Endothelial cell of umbilical vein (primary cell): Measurements from ENCODE around the gene MTSS2. TPM values are rescaled to one million over a fixed set of nuclear protein-coding genes. Genes with fewer than 3 reads are reported as not detected.

Experiments
- BruUV-seq: library from RNA; stranded (reverse); fragments of 400-500 nt; replicated peaks from 2 replicates; lab custom pipeline; 2021; lab: Mats Ljungman, UMichigan
- CTCF ChIA-PET: fragments of 300-600, 350-600 bp; sonication (Branson Sonifier 250); formaldehyde crosslinking; loops from one replicate; lab custom pipeline; 2021; ENCODE audit warnings: antibody characterized with exemption, inconsistent platforms; lab: Charles Lee
- POLR2A ChIA-PET: fragments of 300-600, 350-600 bp; sonication (Branson Sonifier 250); formaldehyde crosslinking; loops from one replicate; lab custom pipeline; 2021; ENCODE audit warnings: antibody characterized with exemption, inconsistent platforms; lab: Charles Lee
- DNase-seq: peaks from one replicate; pipeline ENCODE4 v3.0.0-alpha.2; 2011; ENCODE audit warnings: low read depth, low spot score
- FAIRE-seq: peaks from 2 replicates; lab custom pipeline; 2011; peaks lifted over from hg19 to GRCh38; lab: Jason Lieb, UNC
- H2AFZ ChIP-seq: 2 replicates; pipeline ENCODE4 v1.6.0; 2012; ENCODE audit warnings: low read depth, low read length, control low read depth, inconsistent platforms
- H3K27ac ChIP-seq: 2 replicates; pipeline ENCODE4 v1.5.1; 2011; ENCODE audit warnings: low read depth, mild to moderate bottlenecking, control low read depth, low read length, moderate library complexity; ENCODE audit not compliant: insufficient read depth
- H3K27me3 ChIP-seq, 2 experiments: 2 replicates each; pipeline versions ENCODE4 v1.6.0 to v1.6.1; 2011; ENCODE audit warnings: low read length in 2 of 2, mixed read lengths in 1 of 2; ENCODE audit not compliant: control insufficient read depth in 2 of 2, insufficient read depth in 2 of 2
- H3K36me3 ChIP-seq, 2 experiments: 2 replicates in 1 of 2; 3 replicates in 1 of 2; pipeline ENCODE4 v1.5.1; 2011; ENCODE audit warnings: low read length in 2 of 2, mild to moderate bottlenecking in 1 of 2, moderate library complexity in 1 of 2; ENCODE audit not compliant: control insufficient read depth in 2 of 2, insufficient read depth in 2 of 2; ENCODE audit errors: extremely low read depth in 1 of 2
- H3K4me1 ChIP-seq: 3 replicates; pipeline ENCODE4 v1.5.1; 2011; ENCODE audit warnings: mild to moderate bottlenecking, low read length; ENCODE audit not compliant: control insufficient read depth, insufficient read depth; ENCODE audit errors: extremely low read depth
- H3K4me2 ChIP-seq: 2 replicates; pipeline ENCODE4 v1.6.1; 2011; ENCODE audit warnings: low read length, control low read depth, mixed read lengths; ENCODE audit not compliant: insufficient read depth
- H3K4me3 ChIP-seq, 3 experiments: fragments of 200-600 bp in 1 of 3; sonication (generic), shearing (Covaris generic) in 1 of 3; replicated peaks in 1 of 3; 2 replicates each; pipeline ENCODE4 v1.5.1; 2011 to 2016; ENCODE audit warnings: control low read depth in 3 of 3, low read length in 3 of 3, mild to moderate bottlenecking in 2 of 3, inconsistent platforms in 1 of 3, low read depth in 1 of 3, moderate library complexity in 1 of 3; ENCODE audit not compliant: insufficient read depth in 1 of 3
- H3K79me2 ChIP-seq: 2 replicates; pipeline ENCODE4 v1.6.0; 2012; ENCODE audit warnings: low read length, inconsistent platforms; ENCODE audit not compliant: control insufficient read depth, insufficient read depth
- H3K9ac ChIP-seq: replicated peaks from 2 replicates; pipeline ENCODE3; 2011; ENCODE audit warnings: low read length, control low read depth; ENCODE audit not compliant: insufficient read depth; ENCODE audit errors: extremely low read depth
- H3K9me1 ChIP-seq: replicated peaks from 3 replicates; pipeline ENCODE4 v1.6.0; 2011; ENCODE audit warnings: mild to moderate bottlenecking, low read length; ENCODE audit not compliant: control insufficient read depth, insufficient read depth; ENCODE audit errors: extremely low read depth
- H3K9me3 ChIP-seq: replicated peaks from 2 replicates; pipeline ENCODE4 v1.5.1; 2012; ENCODE audit warnings: low read length, inconsistent platforms; ENCODE audit not compliant: control insufficient read depth, insufficient read depth
- H4K20me1 ChIP-seq: replicated peaks from 2 replicates; pipeline ENCODE3; 2011; ENCODE audit warnings: mild to moderate bottlenecking, low read length; ENCODE audit not compliant: control insufficient read depth, insufficient read depth; ENCODE audit errors: extremely low read depth
- CTCF ChIP-seq, 2 donors: IDR thresholded peaks; 1 replicate in 1 of 2; 2 replicates in 1 of 2; pipeline ENCODE4 v1.5.1; 2011; ENCODE audit warnings: low read length in 2 of 2, mild to moderate bottlenecking in 2 of 2, moderate library complexity in 2 of 2, control low read depth in 1 of 2, inconsistent platforms in 1 of 2, low read depth in 1 of 2; ENCODE audit not compliant: insufficient read depth in 1 of 2; ENCODE audit errors: extremely low read depth in 1 of 2
- EZH2 ChIP-seq: IDR thresholded peaks from 2 replicates; pipeline ENCODE4 v1.6.1; 2012; ENCODE audit warnings: borderline replicate concordance, low read depth, mild to moderate bottlenecking, moderate library complexity, low read length, inconsistent platforms; ENCODE audit not compliant: severe bottlenecking
- FOS ChIP-seq: IDR thresholded peaks from 2 replicates; pipeline ENCODE4 v1.6.1; 2011; ENCODE audit warnings: mild to moderate bottlenecking, low read length, moderate library complexity, borderline replicate concordance; ENCODE audit not compliant: insufficient read depth
- GATA2 ChIP-seq: IDR thresholded peaks from 2 replicates; pipeline ENCODE4 v1.7.0; 2011; ENCODE audit warnings: low read depth, mild to moderate bottlenecking, moderate library complexity, mixed read lengths, low read length; ENCODE audit not compliant: insufficient read length, insufficient read depth
- JUN ChIP-seq: IDR thresholded peaks from 2 replicates; pipeline ENCODE4 v1.6.1; 2011; ENCODE audit warnings: borderline replicate concordance, low read depth; ENCODE audit not compliant: insufficient read length, insufficient read depth
- MYC ChIP-seq: IDR thresholded peaks from one replicate; pipeline ENCODE4 v1.6.1; 2011; ENCODE audit warnings: mild to moderate bottlenecking, low read depth, low read length
- POLR2A ChIP-seq: IDR thresholded peaks from 2 replicates; pipeline ENCODE4 v1.6.1; 2012; ENCODE audit warnings: low read depth, mild to moderate bottlenecking, control low read depth, low read length
- POLR2AphosphoS5 ChIP-seq: IDR thresholded peaks from 2 replicates; pipeline ENCODE4 v1.6.1; 2012; ENCODE audit warnings: low read depth, mild to moderate bottlenecking, control low read depth, low read length, moderate library complexity; ENCODE audit not compliant: insufficient read depth
- dilution Hi-C: fragments of 300-500 bp; cut with MboI; formaldehyde crosslinking; loops from one replicate; pipeline ENCODE4 v1.15.0; 2019; ENCODE audit warnings: low sequenced_read_pairs; ENCODE audit not compliant: extremely low pct_ligation_motif_present
- intact Hi-C: fragments of 100-400 bp; cut with micrococcal nuclease; formaldehyde crosslinking; loops from one replicate; pipeline ENCODE4 v1.10.0; 2022
- polyA plus RNA-seq, 4 experiments: library from polyadenylated mRNA; depleted of rRNA in 3 of 4; stranded (reverse) in 3 of 4; unstranded in 1 of 4; fragments of >200 nt; gene quantifications; 2 replicates each; pipeline versions ENCODE4 v1.2.1 to v1.2.3, GENCODE V29; 2011 to 2012; ENCODE audit warnings: missing spikeins in 1 of 4
- total RNA-seq: library from RNA; stranded (reverse); gene quantifications from 2 replicates; pipeline ENCODE4 v1.2.3, GENCODE V29; 2021
- TF ChIP-seq, protein P1 (sequence below): IDR thresholded peaks from 2 replicates; pipeline ENCODE4 v1.6.1; 2011; ENCODE audit not compliant: insufficient read depth, insufficient read length

MTSS2 gene
- total and polyA plus RNA-seq, 2 donors (not counting 3 experiments of a cell fraction or from before 2014, with no cell fraction given) = 38.4 to 42.3 TPM

DNA sequence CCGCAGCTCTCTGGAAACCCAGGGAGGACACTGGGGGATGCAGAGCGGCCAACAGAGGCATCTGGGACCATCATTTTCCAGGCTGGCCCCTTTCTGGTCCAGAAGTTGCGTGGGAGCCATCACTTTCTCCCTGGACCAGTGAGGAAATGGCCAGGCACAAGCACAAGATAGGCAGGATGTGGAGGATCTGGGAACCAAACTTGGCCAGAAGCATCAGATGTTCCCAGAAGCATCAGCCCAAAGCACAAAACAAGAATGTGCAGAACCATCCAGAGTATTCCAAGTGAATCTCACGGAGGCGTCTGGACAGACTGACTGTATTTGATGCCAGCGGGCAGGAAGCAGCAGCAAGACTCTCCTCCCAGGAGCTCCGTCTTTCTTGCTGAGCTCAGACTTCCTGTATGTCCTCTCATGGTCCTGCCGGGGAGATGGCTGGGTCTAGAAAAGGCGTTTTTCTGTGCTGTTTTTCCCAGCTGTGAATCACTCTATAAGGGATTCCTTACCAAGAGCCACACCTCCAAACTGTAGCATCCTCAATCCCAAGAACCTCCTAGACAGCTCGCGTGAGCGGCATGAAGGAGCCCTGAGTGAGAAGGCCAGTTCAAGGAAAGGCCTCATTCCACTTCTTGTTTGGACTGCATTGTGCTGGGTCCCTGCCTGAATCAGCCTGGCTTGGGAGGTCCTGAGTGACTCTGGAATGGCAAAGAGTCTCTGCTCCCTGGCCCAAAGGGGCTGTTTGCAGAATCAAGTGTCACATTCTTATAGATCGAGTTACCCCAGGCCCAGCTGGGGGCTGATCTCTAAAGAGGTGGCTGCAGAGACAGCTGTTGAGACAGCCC, 49.5 kb upstream of the MTSS2 start:
- no peaks in the 10 kb centered on the region for H3K79me2 ChIP-seq
- ChIA-PET CTCF (interaction anchor here (1.3 to 1.6 kb wide), 4 partner anchors 10 to 54 kb away, joined by 3 to 5 read pairs (median 4); no protein-coding TSS in a partner anchor), POLR2A (interaction anchor here (0.5 to 0.6 kb wide), 2 partner anchors 58 to 68 kb away, joined by 3 read pairs; no protein-coding TSS in a partner anchor)
- intact Hi-C loops (no loop called here), dilution Hi-C loops (no loop called here)
- H2AFZ ChIP-seq = no peak overlapping the region
- H3K27me3 ChIP-seq = no peaks in the 10 kb centered on the region
- no peak overlapping the region for H3K27ac ChIP-seq
- no peaks in the 10 kb centered on the region for H3K9me3 ChIP-seq
- H3K4me2 ChIP-seq = no peak overlapping the region
- no peaks in the 10 kb centered on the region for H4K20me1 ChIP-seq
- no peak overlapping the region for H3K9ac ChIP-seq
- no TSS peak for BruUV-seq
- H3K4me3 ChIP-seq = no peak overlapping the region
- H3K9me1 ChIP-seq = no peaks in the 10 kb centered on the region
- peaks cover 0 to 3% of the 10 kb centered on the region in 2 experiments for H3K36me3 ChIP-seq
- TF ChIP-seq POLR2A (no peak), MYC (no peak), POLR2AphosphoS5 (no peak), FOS (no peak), JUN (no peak)
- no peak for FAIRE-seq
- no peak for DNase-seq
- H3K4me1 ChIP-seq = no peaks in the 10 kb centered on the region

DNA sequence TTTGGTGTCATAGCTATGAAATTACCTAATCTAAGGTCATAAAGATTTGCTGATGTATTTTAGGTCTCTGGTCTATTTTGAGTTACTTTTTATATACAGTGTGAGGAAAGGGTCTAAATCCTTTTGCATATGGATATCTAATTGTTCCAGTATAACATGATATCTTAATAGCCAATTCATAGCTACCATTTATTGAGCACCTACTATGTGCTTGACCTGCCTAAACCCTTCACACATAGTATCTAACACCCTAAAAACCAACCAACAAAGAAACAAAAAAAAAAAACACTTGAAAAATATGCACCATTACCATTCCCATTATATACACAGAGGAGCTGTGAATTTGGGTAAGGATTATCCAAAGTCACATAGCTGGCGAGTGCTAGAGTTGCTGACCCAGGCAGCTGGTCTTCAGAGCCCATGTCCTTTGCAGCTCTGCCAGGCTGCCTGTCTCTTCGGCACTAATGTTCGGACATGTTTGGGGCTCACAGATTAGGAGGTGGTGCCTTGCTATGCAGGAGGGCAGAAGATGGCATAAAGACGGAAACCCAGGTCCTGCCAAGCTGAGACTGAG, 48.8 kb upstream of the MTSS2 start:
- no peak for DNase-seq
- H3K4me2 ChIP-seq = no peak overlapping the region
- no TSS peak for BruUV-seq

More for the DNA sequence above, 48.8 kb upstream of the MTSS2 start:
- Histone ChIP-seq H3K79me2 (no peaks in the 10 kb centered on the region), H3K9ac (no peak overlapping the region), H3K27ac (no peak overlapping the region), H2AFZ (no peak overlapping the region), H3K36me3 (peaks cover 0 to 3% of the 10 kb centered on the region in 2 experiments), H3K4me3 (no peak overlapping the region), H3K27me3 (no peaks in the 10 kb centered on the region), H4K20me1 (no peaks in the 10 kb centered on the region), H3K9me3 (no peaks in the 10 kb centered on the region), H3K4me1 (no peaks in the 10 kb centered on the region), H3K9me1 (no peaks in the 10 kb centered on the region)
- ChIA-PET POLR2A (interaction anchor here (0.5 to 0.6 kb wide), 2 partner anchors 57 to 67 kb away, joined by 3 read pairs; no protein-coding TSS in a partner anchor), CTCF (interaction anchor here (1.3 to 1.6 kb wide), 4 partner anchors 10 to 53 kb away, joined by 3 to 5 read pairs (median 4); no protein-coding TSS in a partner anchor)
- FAIRE-seq = no peak
- dilution Hi-C loops (no loop called here), intact Hi-C loops (no loop called here)
- no peak for TF ChIP-seq GATA2
- TF ChIP-seq POLR2AphosphoS5 = no peak
- TF ChIP-seq CTCF (IDR thresholded peaks at IDR 0.05; ENCODE audit: extremely low read depth in 1 of 2, insufficient read depth in 1 of 2, low read depth in 1 of 2, low read length in 2 of 2) = no peak
- no peak for TF ChIP-seq POLR2A
- no peak for TF ChIP-seq MYC
- no peak for TF ChIP-seq EZH2
- TF ChIP-seq, protein P1, sequence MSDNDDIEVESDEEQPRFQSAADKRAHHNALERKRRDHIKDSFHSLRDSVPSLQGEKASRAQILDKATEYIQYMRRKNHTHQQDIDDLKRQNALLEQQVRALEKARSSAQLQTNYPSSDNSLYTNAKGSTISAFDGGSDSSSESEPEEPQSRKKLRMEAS = no peak
- TF ChIP-seq JUN = no peak
- no peak for TF ChIP-seq FOS
